ENCODE data around the gene FBXO27. TPM values are rescaled to one million over a fixed set of nuclear protein-coding genes. Genes with fewer than 3 reads are reported as not detected.

Gene FBXO27
- total and polyA plus RNA-seq, 2 of the 13 experiments (the other 11 are each of a cell fraction or from before 2014, with no cell fraction given) = 0.15 to 2.8 TPM

- DNase-seq (ENCODE audit: low spot score) (peak; percentile 61), ATAC-seq (peak; percentile 98), FAIRE-seq (peak; percentile 52)
- Histone ChIP-seq H3K4me1 (ENCODE audit: insufficient read depth, low read length) (peaks cover 25% of the 10 kb centered on the region), H3K9ac (ENCODE audit: insufficient read depth, low read depth, low read length) (no peak overlapping the region), H4K20me1 (ENCODE audit: insufficient read depth, low read length) (no peaks in the 10 kb centered on the region), H3K36me3 (replicated peaks in 1 of 2; ENCODE audit: control insufficient read depth in 1 of 2, insufficient read depth in 2 of 2, low read length in 2 of 2) (no peaks in the 10 kb centered on the region), H3K9me3 (ENCODE audit: low read length) (no peaks in the 10 kb centered on the region), H3K27me3 (ENCODE audit: control insufficient read depth in 1 of 2, insufficient read depth in 2 of 2, low read length in 2 of 2) (no peaks in the 10 kb centered on the region; a peak in 2 of 5 replicates), H3K79me2 (ENCODE audit: insufficient read depth, low read length) (no peaks in the 10 kb centered on the region), H2AFZ (ENCODE audit: low read length) (peak overlapping the region; percentile 56), H3K4me3 (replicated peaks in 1 of 3; ENCODE audit: insufficient read depth in 1 of 3, low read depth in 2 of 3, low read length in 3 of 3) (peak overlapping the region in 1 of 3 experiments; percentile 46; a peak in 2 of 6 replicates), H3K4me2 (ENCODE audit: low read depth, low read length) (peak overlapping the region; percentile 63), H3K27ac (ENCODE audit: extremely low read length, insufficient read depth, low read length) (no peak overlapping the region)
- 1% methylated on average over 9 of the region's 9 CpGs for WGBS (ENCODE audit: low lambda C conversion rate)
- CTCF ChIA-PET (ENCODE audit: low intra/inter-chr PET ratio, low total read pairs) = interaction anchor here (1.5 kb wide), 1 partner anchor 76 kb away, joined by 7 read pairs; no protein-coding TSS in a partner anchor
- intact Hi-C loops (cut with micrococcal nuclease; ENCODE audit: unreplicated experiment) (loop anchor here (5.0 kb wide), 1 partner anchor 76 kb away; no protein-coding TSS in a partner anchor), in situ Hi-C loops (cut with HindIII; ENCODE audit: extremely low pct_ligation_motif_present, low pct_unique_long_range_greater_than_20kb) (loop anchor here (5.0 kb wide), 1 partner anchor 61 kb away; the partner anchor contains the start of gene FBXO17)
- TF ChIP-seq RAD21 (CRISPR knock-in tag; IDR thresholded peaks at IDR 0.05) (0 out of 2 replicates have a peak, but pooled peaks have one; percentile 32), CEBPB (IDR thresholded peaks at IDR 0.05; ENCODE audit: borderline replicate concordance, low read depth, low read length) (peak; percentile 21; the same call in 1 of the 2 replicates), ZNF879 (CRISPR knock-in tag; IDR thresholded peaks at IDR 0.05) (no peak), PITX1 (CRISPR knock-in tag; IDR thresholded peaks at IDR 0.05) (0 out of 2 replicates have a peak, but pooled peaks have one; percentile 23), STAG1 (CRISPR knock-in tag; IDR thresholded peaks at IDR 0.05) (peak; percentile 69), ZNF3 (CRISPR knock-in tag; IDR thresholded peaks at IDR 0.05) (no peak), SALL1 (CRISPR knock-in tag; IDR thresholded peaks at IDR 0.05) (peak; percentile 10; the same call in 1 of the 2 replicates), XRCC5 (optimal IDR thresholded peaks at IDR 0.05; ENCODE audit: low read length) (peak; percentile 28), MED13 (CRISPR knock-in tag; IDR thresholded peaks at IDR 0.05) (no peak), CHD4 (IDR thresholded peaks at IDR 0.05; ENCODE audit: borderline replicate concordance, low read length) (no peak), SMC3 (IDR thresholded peaks at IDR 0.05; ENCODE audit: low read length) (peak; percentile 34; the same call in 1 of the 2 replicates)
- TF ChIP-seq, protein P1, sequence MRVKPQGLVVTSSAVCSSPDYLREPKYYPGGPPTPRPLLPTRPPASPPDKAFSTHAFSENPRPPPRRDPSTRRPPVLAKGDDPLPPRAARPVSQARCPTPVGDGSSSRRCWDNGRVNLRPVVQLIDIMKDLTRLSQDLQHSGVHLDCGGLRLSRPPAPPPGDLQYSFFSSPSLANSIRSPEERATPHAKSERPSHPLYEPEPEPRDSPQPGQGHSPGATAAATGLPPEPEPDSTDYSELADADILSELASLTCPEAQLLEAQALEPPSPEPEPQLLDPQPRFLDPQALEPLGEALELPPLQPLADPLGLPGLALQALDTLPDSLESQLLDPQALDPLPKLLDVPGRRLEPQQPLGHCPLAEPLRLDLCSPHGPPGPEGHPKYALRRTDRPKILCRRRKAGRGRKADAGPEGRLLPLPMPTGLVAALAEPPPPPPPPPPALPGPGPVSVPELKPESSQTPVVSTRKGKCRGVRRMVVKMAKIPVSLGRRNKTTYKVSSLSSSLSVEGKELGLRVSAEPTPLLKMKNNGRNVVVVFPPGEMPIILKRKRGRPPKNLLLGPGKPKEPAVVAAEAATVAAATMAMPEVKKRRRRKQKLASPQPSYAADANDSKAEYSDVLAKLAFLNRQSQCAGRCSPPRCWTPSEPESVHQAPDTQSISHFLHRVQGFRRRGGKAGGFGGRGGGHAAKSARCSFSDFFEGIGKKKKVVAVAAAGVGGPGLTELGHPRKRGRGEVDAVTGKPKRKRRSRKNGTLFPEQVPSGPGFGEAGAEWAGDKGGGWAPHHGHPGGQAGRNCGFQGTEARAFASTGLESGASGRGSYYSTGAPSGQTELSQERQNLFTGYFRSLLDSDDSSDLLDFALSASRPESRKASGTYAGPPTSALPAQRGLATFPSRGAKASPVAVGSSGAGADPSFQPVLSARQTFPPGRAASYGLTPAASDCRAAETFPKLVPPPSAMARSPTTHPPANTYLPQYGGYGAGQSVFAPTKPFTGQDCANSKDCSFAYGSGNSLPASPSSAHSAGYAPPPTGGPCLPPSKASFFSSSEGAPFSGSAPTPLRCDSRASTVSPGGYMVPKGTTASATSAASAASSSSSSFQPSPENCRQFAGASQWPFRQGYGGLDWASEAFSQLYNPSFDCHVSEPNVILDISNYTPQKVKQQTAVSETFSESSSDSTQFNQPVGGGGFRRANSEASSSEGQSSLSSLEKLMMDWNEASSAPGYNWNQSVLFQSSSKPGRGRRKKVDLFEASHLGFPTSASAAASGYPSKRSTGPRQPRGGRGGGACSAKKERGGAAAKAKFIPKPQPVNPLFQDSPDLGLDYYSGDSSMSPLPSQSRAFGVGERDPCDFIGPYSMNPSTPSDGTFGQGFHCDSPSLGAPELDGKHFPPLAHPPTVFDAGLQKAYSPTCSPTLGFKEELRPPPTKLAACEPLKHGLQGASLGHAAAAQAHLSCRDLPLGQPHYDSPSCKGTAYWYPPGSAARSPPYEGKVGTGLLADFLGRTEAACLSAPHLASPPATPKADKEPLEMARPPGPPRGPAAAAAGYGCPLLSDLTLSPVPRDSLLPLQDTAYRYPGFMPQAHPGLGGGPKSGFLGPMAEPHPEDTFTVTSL (CRISPR knock-in tag; IDR thresholded peaks at IDR 0.05; ENCODE audit: borderline replicate concordance) = no peak
- TF ChIP-seq, protein P2, sequence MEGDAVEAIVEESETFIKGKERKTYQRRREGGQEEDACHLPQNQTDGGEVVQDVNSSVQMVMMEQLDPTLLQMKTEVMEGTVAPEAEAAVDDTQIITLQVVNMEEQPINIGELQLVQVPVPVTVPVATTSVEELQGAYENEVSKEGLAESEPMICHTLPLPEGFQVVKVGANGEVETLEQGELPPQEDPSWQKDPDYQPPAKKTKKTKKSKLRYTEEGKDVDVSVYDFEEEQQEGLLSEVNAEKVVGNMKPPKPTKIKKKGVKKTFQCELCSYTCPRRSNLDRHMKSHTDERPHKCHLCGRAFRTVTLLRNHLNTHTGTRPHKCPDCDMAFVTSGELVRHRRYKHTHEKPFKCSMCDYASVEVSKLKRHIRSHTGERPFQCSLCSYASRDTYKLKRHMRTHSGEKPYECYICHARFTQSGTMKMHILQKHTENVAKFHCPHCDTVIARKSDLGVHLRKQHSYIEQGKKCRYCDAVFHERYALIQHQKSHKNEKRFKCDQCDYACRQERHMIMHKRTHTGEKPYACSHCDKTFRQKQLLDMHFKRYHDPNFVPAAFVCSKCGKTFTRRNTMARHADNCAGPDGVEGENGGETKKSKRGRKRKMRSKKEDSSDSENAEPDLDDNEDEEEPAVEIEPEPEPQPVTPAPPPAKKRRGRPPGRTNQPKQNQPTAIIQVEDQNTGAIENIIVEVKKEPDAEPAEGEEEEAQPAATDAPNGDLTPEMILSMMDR (CRISPR knock-in tag; IDR thresholded peaks at IDR 0.05) = peak; percentile 79
- POLR2A ChIA-PET = no interaction called here
- no TSS peak for BruUV-seq (replicated peaks)
Observed at GRCh38 chr19:39038098-39038497, 5.7 kb upstream of the FBXO27 start.
